B cell (primary cell): ENCODE measurements around the gene TOMM40.
"Not testable (repeated sequence)": the region's sequence is repeated elsewhere in the genome, so short reads cannot be mapped to it uniquely, and the experiment has no call there.

Source experiments
- EZH2 ChIP-seq: IDR thresholded peaks from 2 replicates; pipeline ENCODE4 v1.6.1; 2012; ENCODE audit warnings: borderline replicate concordance, low read depth, mild to moderate bottlenecking, moderate library complexity, low read length; ENCODE audit not compliant: insufficient read depth, poor library complexity, severe bottlenecking
- TF ChIP-seq, protein P1 (sequence below): fragments of 200-600 bp; IDR thresholded peaks from one replicate; pipeline ENCODE4 v1.8.0; 2022; ENCODE audit warnings: antibody characterized with exemption, mild to moderate bottlenecking

DNA sequence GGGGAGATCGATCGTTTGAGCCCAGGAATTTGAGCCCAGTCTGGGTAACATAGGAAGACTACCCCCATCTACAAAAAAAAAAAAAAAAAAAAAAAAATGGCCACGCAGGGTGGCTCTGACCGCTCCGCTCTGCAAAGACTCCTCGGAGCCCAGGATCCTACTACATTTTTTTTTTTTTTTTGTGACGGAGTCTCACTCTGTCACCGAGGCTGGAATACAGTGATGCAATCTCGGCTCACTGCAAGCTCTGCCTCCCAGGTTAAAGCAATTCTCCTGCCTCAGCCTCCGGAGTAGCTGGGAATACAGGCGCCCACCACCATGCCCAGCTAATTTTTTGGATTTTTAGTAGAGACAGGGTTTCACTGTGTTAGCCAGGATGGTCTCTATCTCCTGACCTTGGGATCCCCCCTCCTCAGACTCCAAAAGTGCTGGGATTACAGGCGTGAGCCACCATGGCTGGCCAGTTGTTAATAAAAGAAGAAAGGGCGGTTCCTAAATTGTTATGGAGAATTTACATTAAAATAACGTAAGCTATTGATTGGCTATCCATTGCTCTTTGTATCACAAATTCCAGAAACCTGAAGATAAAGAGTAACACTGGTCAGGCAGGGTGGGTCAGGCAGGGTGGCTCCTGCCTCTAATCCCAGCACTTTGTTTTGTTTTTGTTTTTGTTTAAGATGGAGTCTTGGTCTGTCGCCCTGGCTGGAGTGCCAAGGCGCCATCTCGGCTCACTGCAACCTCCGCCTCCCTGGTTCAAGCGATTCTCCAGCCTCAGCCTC, 8.2 kb upstream of the TOMM40 start:
- TF ChIP-seq, protein P1, sequence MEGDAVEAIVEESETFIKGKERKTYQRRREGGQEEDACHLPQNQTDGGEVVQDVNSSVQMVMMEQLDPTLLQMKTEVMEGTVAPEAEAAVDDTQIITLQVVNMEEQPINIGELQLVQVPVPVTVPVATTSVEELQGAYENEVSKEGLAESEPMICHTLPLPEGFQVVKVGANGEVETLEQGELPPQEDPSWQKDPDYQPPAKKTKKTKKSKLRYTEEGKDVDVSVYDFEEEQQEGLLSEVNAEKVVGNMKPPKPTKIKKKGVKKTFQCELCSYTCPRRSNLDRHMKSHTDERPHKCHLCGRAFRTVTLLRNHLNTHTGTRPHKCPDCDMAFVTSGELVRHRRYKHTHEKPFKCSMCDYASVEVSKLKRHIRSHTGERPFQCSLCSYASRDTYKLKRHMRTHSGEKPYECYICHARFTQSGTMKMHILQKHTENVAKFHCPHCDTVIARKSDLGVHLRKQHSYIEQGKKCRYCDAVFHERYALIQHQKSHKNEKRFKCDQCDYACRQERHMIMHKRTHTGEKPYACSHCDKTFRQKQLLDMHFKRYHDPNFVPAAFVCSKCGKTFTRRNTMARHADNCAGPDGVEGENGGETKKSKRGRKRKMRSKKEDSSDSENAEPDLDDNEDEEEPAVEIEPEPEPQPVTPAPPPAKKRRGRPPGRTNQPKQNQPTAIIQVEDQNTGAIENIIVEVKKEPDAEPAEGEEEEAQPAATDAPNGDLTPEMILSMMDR = not testable (repeated sequence)
- TF ChIP-seq EZH2 = not testable (repeated sequence)
